Upper lobe of left lung (tissue), 6 donors: Measurements from ENCODE around the gene LNX1. TPM values are rescaled to one million over a fixed set of nuclear protein-coding genes. Genes with fewer than 3 reads are reported as not detected.

Source experiments
- ATAC-seq, 2 donors: fragments of 200-7000 bp; cut with Tn5 transposase; one replicate each; pipeline ENCODE4 v1.9.1; 2022; ENCODE audit warnings: mild to moderate bottlenecking in 2 of 2, moderate library complexity in 2 of 2; ENCODE audit not compliant: low FRiP score in 2 of 2
- DNase-seq, 2 donors: peaks; one replicate each; pipeline ENCODE4 v3.0.0-alpha.2; 2019 to 2020
- H3K27ac ChIP-seq, 4 donors: fragments of 200-600 bp; sonication (generic); one replicate each; pipeline ENCODE4 v1.5.1; 2016 to 2019
- H3K27me3 ChIP-seq, 4 donors: fragments of 200-600 bp; sonication (generic); one replicate each; pipeline ENCODE4 v1.5.1; 2017 to 2019
- H3K36me3 ChIP-seq, 4 donors: fragments of 200-600 bp; sonication (generic); one replicate each; pipeline ENCODE4 v1.5.1; 2016 to 2019
- H3K4me1 ChIP-seq, 4 donors: fragments of 200-600 bp; sonication (generic); one replicate each; pipeline ENCODE4 v1.5.1; 2018 to 2019
- H3K4me3 ChIP-seq, 4 donors: fragments of 200-600 bp; sonication (generic); one replicate each; pipeline ENCODE4 v1.5.1; 2017 to 2019; ENCODE audit warnings: mild to moderate bottlenecking in 2 of 4, moderate library complexity in 1 of 4
- H3K9me3 ChIP-seq, 4 donors: fragments of 200-600 bp; sonication (generic); one replicate each; pipeline ENCODE4 v1.5.1; 2018 to 2019
- CTCF ChIP-seq, 6 experiments: fragments of 450-650 bp in 4 of 6; fragments of 200-600 bp in 2 of 6; sonication (generic) in 2 of 6; IDR thresholded peaks; one replicate each; pipeline ENCODE4 v1.5.1; 2016 to 2019; ENCODE audit warnings: antibody characterized with exemption in 6 of 6
- EP300 ChIP-seq, 4 donors: sonication (generic); formaldehyde crosslinking; IDR thresholded peaks; one replicate each; pipeline ENCODE4 v1.5.1; 2017; ENCODE audit warnings: antibody characterized with exemption in 4 of 4, control low read depth in 2 of 4
- POLR2A ChIP-seq, 4 donors: fragments of 450-650 bp; IDR thresholded peaks; one replicate each; pipeline ENCODE4 v1.5.1; 2016 to 2017; ENCODE audit warnings: antibody characterized with exemption in 4 of 4, mild to moderate bottlenecking in 2 of 4
- POLR2AphosphoS5 ChIP-seq, 2 donors: sonication (generic); formaldehyde crosslinking; IDR thresholded peaks; one replicate each; pipeline ENCODE4 v1.5.1; 2017; ENCODE audit warnings: antibody characterized with exemption in 2 of 2
- WGBS, 2 donors: methylation state at CpG; one replicate each; pipeline ENCODE4 v1.1.5; 2017 to 2018; 5-methylcytosine and 5-hydroxymethylcytosine counted together
- total RNA-seq, 6 donors: library from RNA; depleted of rRNA in 4 of 6; stranded (reverse); fragments of >200 nt in 4 of 6; gene quantifications; one replicate each; pipeline versions ENCODE4 v1.1.0 to v1.2.1, GENCODE V29; 2016 to 2021
- donor health status: DM: no; HTN: no; CAD: no; lungs with moderate emphysema.
- donor health status: DM: no; HTN: yes; CAD: no; lungs with severe emphysema.

Gene LNX1
- total RNA-seq, 6 donors from 2014 or later, result 2.7 to 7.3 (median 4.3) TPM

DNA sequence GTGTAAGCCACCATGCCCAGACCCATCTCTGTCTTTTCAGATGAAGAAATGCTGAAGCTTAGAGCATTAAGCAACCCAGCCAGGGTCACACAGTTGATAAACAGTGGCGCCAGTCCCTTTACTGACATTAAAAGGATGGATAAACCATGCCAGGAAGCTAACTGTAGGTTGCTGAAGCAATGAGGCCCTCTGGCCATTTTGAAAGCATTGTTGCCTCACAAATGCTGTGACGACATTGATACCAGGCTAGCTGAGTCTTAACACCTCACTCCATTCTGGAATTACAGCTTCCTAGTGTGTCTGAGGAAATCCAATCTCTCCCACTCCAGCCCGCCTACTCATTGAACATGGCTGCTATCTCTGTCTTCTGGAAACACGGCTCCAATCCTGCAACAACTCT lies 89.7 kb downstream of the LNX1 start:
- H3K9me3 ChIP-seq, result no peaks in the 10 kb centered on the region
- DNase-seq (no peak), ATAC-seq (no peak)
- WGBS, 2 donors, result 87 to 95% methylated on average over 4 of the region's 4 CpGs
- H3K36me3 ChIP-seq, result no peaks in the 10 kb centered on the region
- no peaks in the 10 kb centered on the region for H3K4me1 ChIP-seq
- TF ChIP-seq EP300 (IDR thresholded peaks at IDR 0.05) (no peak), POLR2A (IDR thresholded peaks at IDR 0.05) (no peak), CTCF (IDR thresholded peaks at IDR 0.05) (no peak), POLR2AphosphoS5 (IDR thresholded peaks at IDR 0.05) (no peak)
- H3K4me3 ChIP-seq, result no peak overlapping the region
- H3K27me3 ChIP-seq, result no peaks in the 10 kb centered on the region
- H3K27ac ChIP-seq, result no peak overlapping the region

- no peak overlapping the region for H3K4me3 ChIP-seq
- H3K27me3 ChIP-seq, result no peaks in the 10 kb centered on the region
- TF ChIP-seq CTCF (IDR thresholded peaks at IDR 0.05) (no peak), POLR2AphosphoS5 (IDR thresholded peaks at IDR 0.05) (no peak), EP300 (IDR thresholded peaks at IDR 0.05) (no peak), POLR2A (IDR thresholded peaks at IDR 0.05) (no peak)
- no peak overlapping the region for H3K27ac ChIP-seq
- 83 to 86% methylated on average over 2 of the region's 2 CpGs for WGBS, 2 donors
- H3K9me3 ChIP-seq, result no peaks in the 10 kb centered on the region
- no peaks in the 10 kb centered on the region for H3K36me3 ChIP-seq
- no peaks in the 10 kb centered on the region for H3K4me1 ChIP-seq
- DNase-seq, result no peak
- no peak for ATAC-seq
Observed at GRCh38 chr4:53500546-53500945, 90.7 kb downstream of the LNX1 start.

DNA sequence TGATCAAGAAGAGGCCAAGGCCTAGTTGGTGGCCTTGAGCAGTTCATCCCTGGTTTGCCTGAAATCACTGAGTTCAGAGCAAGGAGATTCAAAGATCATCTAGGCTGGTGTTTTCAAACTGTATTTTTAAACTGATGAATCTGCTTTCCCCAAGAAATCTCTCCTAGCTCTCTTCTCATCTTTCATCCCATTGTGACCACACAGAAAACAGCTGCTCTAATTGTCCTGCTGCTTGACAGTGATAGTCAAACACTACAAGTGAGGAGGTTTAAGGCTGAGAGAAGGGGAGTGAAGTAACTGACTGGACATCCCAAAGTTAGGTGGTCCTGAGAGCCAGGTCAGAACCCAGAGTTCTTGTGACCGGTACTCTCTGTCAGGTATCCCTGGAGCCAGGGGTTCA lies 91.5 kb downstream of the LNX1 start:
- Histone ChIP-seq H3K27me3 (no peaks in the 10 kb centered on the region), H3K36me3 (no peaks in the 10 kb centered on the region), H3K4me3 (no peak overlapping the region), H3K4me1 (no peaks in the 10 kb centered on the region), H3K27ac (no peak overlapping the region), H3K9me3 (no peaks in the 10 kb centered on the region)
- DNase-seq (no peak), ATAC-seq (no peak)
- TF ChIP-seq EP300 (IDR thresholded peaks at IDR 0.05) (no peak), POLR2A (IDR thresholded peaks at IDR 0.05) (no peak), POLR2AphosphoS5 (IDR thresholded peaks at IDR 0.05) (no peak), CTCF (IDR thresholded peaks at IDR 0.05) (no peak)
- 80 to 100% methylated on average over 1 of the region's 1 CpG for WGBS, 2 donors

GRCh38 chr4:53498706-53499105 lies 92.6 kb downstream of the LNX1 start:
- Histone ChIP-seq H3K27me3 (no peaks in the 10 kb centered on the region), H3K27ac (no peak overlapping the region), H3K4me1 (no peaks in the 10 kb centered on the region), H3K9me3 (no peaks in the 10 kb centered on the region), H3K36me3 (no peaks in the 10 kb centered on the region), H3K4me3 (no peak overlapping the region)
- no peak for TF ChIP-seq CTCF (IDR thresholded peaks at IDR 0.05)
- TF ChIP-seq POLR2A (IDR thresholded peaks at IDR 0.05), result no peak
- no peak for TF ChIP-seq EP300 (IDR thresholded peaks at IDR 0.05)
- TF ChIP-seq POLR2AphosphoS5 (IDR thresholded peaks at IDR 0.05), result no peak
- no peak for DNase-seq
- no peak for ATAC-seq
- WGBS, 2 donors, result 100% methylated on average over 2 of the region's 2 CpGs

GRCh38 chr4:53497487-53498244 lies 93.6 kb downstream of the LNX1 start:
- Histone ChIP-seq H3K4me3 (no peak overlapping the region), H3K36me3 (no peaks in the 10 kb centered on the region), H3K4me1 (no peaks in the 10 kb centered on the region), H3K27me3 (no peaks in the 10 kb centered on the region), H3K9me3 (no peaks in the 10 kb centered on the region), H3K27ac (peak overlapping the region in 1 of 4 donors; percentile 44)
- peak; percentile 64 to 91 for ATAC-seq
- WGBS, 2 donors, result 76 to 90% methylated on average over 6 to 7 of the region's 7 CpGs
- no peak for DNase-seq
- TF ChIP-seq CTCF (IDR thresholded peaks at IDR 0.05) (no peak), POLR2A (IDR thresholded peaks at IDR 0.05) (no peak), EP300 (IDR thresholded peaks at IDR 0.05) (no peak), POLR2AphosphoS5 (IDR thresholded peaks at IDR 0.05) (no peak)
